Psoas muscle (tissue), 8 donors: ENCODE measurements around the gene SRSF9. TPM values are rescaled to one million over a fixed set of nuclear protein-coding genes. Genes with fewer than 3 reads are reported as not detected.
"Not testable (repeated sequence)": the region's sequence is repeated elsewhere in the genome, so short reads cannot be mapped to it uniquely, and the experiment has no call there.

ENCODE experiments used
- ATAC-seq, 4 donors: fragments of 200-7000 bp; cut with Tn5 transposase; one replicate each; pipeline ENCODE4 v1.9.1; 2020; ENCODE audit warnings: moderate library complexity in 3 of 4, mild to moderate bottlenecking in 2 of 4
- DNase-seq, 2 donors: peaks; one replicate each; pipeline ENCODE4 v3.0.0-alpha.2; 2020
- H3K27ac ChIP-seq: fragments of 200-600 bp; one replicate; pipeline ENCODE4 v1.8.0; 2022
- H3K27me3 ChIP-seq, 3 donors: fragments of 200-600 bp in 1 of 3; one replicate each; pipeline versions ENCODE4 v1.6.1 to v1.8.0; 2013 to 2022; ENCODE audit warnings: low read length in 2 of 3, mild to moderate bottlenecking in 2 of 3, moderate library complexity in 1 of 3; ENCODE audit not compliant: insufficient read depth in 3 of 3
- H3K36me3 ChIP-seq, 2 donors: fragments of 200-600 bp in 1 of 2; one replicate each; pipeline versions ENCODE4 v1.6.1 to v1.8.0; 2013 to 2022; ENCODE audit warnings: low read depth in 1 of 2, mild to moderate bottlenecking in 1 of 2, moderate library complexity in 1 of 2; ENCODE audit not compliant: insufficient read depth in 1 of 2
- H3K4me1 ChIP-seq: fragments of 200-600 bp; one replicate; pipeline ENCODE4 v1.8.0; 2022
- H3K4me3 ChIP-seq: fragments of 200-600 bp; one replicate; pipeline ENCODE4 v1.8.0; 2022; ENCODE audit warnings: mild to moderate bottlenecking
- H3K9me3 ChIP-seq: fragments of 200-600 bp; one replicate; pipeline ENCODE4 v1.8.0; 2022
- WGBS, 3 donors: extraction: QIAGEN DNeasy Blood & Tissue Kit; methylation state at CpG; one replicate each; pipeline versions ENCODE4 v1.1.6 to v1.1.7; 2013; 5-methylcytosine and 5-hydroxymethylcytosine counted together
- intact Hi-C, 2 donors: fragments of 100-400 bp; cut with DNase I; formaldehyde crosslinking; loops; one replicate each; pipeline versions ENCODE4 v1.11.0 to v1.14.2; 2022
- polyA plus RNA-seq, 3 donors: library from polyadenylated mRNA; stranded (reverse); fragments of 200-250 nt; gene quantifications; one replicate each; pipeline ENCODE4 v1.2.3, GENCODE V29; 2013
- total RNA-seq, 4 donors: library from RNA; stranded (reverse); fragmentation: NEBNext Ultra II Directional in 2 of 4; extraction: Animal tissue kit (Norgen Biotek cat#: 25700) in 2 of 4; gene quantifications; one replicate each; pipeline versions ENCODE4 v1.2.1 to v1.2.4, GENCODE V29; 2021 to 2023
- TF ChIP-seq, protein P1 (sequence below): fragments of 200-600 bp; IDR thresholded peaks from one replicate; pipeline ENCODE4 v1.8.0; 2022; ENCODE audit warnings: antibody characterized with exemption
- donor health status: healthy with polysubstance abuse.
- donor health status: DM: no; HTN: no; CAD: no; lungs with moderate emphysema.
- donor health status: Bipolar disorder and iron deficiency.
- donor health status: healthy.
- donor health status: DM: yes; HTN: yes; CAD: no.
- donor health status: DM: no; HTN: no; CAD: no.
- donor health status: DM: no; HTN: no; CAD: no.
- donor health status: DM: yes; HTN: yes; CAD: no.

SRSF9 gene
- total and polyA plus RNA-seq, 7 donors, result 24.9 to 53.8 (median 33.8) TPM

DNA sequence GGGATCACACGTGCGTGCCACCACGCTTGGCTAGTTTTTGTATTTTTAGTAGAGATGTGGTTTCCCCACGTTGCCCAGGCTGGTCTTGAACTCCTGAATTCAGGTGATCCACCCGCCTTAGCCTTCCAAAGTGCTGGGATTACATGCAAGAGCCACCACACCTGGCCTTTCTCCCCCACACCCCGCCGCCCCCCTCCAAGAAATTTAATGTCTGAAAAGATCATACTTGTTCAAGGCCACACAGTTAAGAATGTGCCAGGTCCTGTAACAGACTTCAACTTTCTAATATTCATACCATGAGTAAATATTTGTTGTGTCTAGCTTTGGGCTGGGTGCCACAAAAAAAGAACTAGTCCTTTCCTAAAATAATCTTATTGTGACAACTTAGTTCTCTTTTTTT lies 14.2 kb downstream of the SRSF9 start:
- 89 to 92% (median 91%) methylated on average over 7 of the region's 7 CpGs for WGBS, 3 donors
- H3K4me3 ChIP-seq, result no peak overlapping the region
- H3K27me3 ChIP-seq, result no peaks in the 10 kb centered on the region
- DNase-seq (no peak), ATAC-seq (no peak)
- H3K4me1 ChIP-seq, result no peaks in the 10 kb centered on the region
- H3K27ac ChIP-seq, result no peak overlapping the region
- intact Hi-C loops, result no loop called here
- H3K36me3 ChIP-seq, result peaks cover 11 to 87% of the 10 kb centered on the region in 2 donors
- TF ChIP-seq, protein P1, sequence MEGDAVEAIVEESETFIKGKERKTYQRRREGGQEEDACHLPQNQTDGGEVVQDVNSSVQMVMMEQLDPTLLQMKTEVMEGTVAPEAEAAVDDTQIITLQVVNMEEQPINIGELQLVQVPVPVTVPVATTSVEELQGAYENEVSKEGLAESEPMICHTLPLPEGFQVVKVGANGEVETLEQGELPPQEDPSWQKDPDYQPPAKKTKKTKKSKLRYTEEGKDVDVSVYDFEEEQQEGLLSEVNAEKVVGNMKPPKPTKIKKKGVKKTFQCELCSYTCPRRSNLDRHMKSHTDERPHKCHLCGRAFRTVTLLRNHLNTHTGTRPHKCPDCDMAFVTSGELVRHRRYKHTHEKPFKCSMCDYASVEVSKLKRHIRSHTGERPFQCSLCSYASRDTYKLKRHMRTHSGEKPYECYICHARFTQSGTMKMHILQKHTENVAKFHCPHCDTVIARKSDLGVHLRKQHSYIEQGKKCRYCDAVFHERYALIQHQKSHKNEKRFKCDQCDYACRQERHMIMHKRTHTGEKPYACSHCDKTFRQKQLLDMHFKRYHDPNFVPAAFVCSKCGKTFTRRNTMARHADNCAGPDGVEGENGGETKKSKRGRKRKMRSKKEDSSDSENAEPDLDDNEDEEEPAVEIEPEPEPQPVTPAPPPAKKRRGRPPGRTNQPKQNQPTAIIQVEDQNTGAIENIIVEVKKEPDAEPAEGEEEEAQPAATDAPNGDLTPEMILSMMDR, result no peak
- H3K9me3 ChIP-seq, result no peaks in the 10 kb centered on the region

DNA sequence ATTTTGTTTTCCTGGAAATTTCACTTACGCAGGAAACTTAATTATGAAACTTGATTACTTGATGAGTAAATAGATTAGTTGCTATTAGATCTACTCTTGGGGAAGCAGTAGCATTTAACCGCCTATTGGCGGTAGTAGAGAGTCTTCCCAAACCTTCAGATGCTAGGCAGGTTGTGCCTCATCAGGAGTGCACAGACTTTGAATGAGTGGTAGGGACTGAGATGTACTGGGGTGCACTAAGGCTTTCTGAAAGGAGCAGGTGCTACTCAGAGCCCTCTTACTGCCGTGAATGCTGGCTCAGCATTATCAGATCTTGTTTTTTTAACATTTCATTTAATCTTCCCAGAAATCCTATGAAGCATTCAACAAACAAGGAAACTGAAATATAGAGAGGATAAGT lies 15.6 kb downstream of the SRSF9 start:
- H3K4me3 ChIP-seq, result no peak overlapping the region
- H3K9me3 ChIP-seq, result no peaks in the 10 kb centered on the region
- no peak for DNase-seq
- no peak overlapping the region for H3K27ac ChIP-seq
- H3K36me3 ChIP-seq, result peaks cover 7 to 87% of the 10 kb centered on the region in 2 donors
- H3K4me1 ChIP-seq, result no peaks in the 10 kb centered on the region
- H3K27me3 ChIP-seq, result no peaks in the 10 kb centered on the region
- TF ChIP-seq, protein P1, result peak; percentile 53
- intact Hi-C loops, result no loop called here
- ATAC-seq, result peak in 2 of 4 donors; percentile 64 to 68
- WGBS, 3 donors, result 73 to 80% (median 79%) methylated on average over 4 of the region's 4 CpGs

DNA sequence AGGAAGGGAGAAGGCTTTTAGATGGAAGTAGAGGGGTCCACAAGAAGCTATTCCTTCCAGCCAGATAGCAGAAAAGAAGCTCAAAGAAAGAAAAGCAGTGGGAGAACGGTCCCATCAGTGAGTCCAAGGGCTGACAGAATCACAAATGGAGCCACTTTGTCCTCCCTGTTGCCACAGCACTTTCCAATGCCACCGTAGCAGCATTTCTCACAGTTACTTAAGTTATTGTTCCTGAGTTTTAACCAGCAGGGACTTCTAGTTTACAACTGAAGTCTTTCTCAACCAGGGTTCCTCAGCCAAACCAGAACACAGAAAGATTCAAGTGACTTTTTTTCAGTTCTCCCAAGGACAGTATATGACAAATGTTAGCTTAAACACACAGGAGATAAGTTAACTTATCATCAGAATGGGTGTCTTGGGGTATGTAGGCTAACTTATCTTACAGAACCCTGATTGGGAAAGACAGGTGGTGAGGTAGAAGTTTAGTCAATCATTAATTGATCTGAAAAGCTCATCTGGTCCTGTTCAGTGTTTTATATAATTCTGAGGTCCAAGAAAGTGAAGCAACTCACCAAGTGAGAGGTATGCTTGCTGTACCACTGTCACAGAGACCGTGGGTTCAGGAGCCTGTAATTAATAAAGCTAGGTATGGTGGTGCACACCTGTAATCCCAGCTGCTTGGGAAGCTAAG lies 16.3 kb downstream of the SRSF9 start:
- TF ChIP-seq, protein P1, result no peak
- no peaks in the 10 kb centered on the region for H3K27me3 ChIP-seq
- intact Hi-C loops, result no loop called here
- WGBS, 3 donors, result 90 to 93% (median 93%) methylated on average over 3 of the region's 3 CpGs
- H3K27ac ChIP-seq, result no peak overlapping the region
- H3K4me3 ChIP-seq, result no peak overlapping the region
- ATAC-seq, result no peak
- DNase-seq, result no peak
- H3K4me1 ChIP-seq, result no peaks in the 10 kb centered on the region
- no peaks in the 10 kb centered on the region for H3K9me3 ChIP-seq
- H3K36me3 ChIP-seq, result peaks cover 4 to 87% of the 10 kb centered on the region in 2 donors

DNA sequence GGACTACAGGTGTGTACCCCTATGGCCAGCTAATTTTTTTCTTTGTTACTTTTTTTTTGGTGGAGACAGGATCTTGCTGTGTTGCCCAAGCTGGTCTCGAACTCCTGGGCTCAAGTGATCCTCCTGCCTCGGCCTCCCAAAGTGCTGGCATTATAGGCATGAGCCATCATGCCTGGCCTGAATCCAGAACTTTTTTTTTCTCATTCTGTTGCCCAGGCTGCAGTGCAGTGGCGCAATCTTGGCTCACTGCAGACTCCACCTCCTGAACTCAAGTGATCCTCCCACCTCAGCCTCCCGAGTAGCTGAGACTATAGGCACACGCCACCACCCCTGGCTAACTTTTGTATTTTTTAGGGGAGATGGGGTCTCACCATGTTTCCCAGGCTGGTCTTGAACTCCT lies 17.0 kb downstream of the SRSF9 start:
- H3K9me3 ChIP-seq, H3K27me3 ChIP-seq, H3K4me1 ChIP-seq, H3K4me3 ChIP-seq, ATAC-seq, H3K27ac ChIP-seq, DNase-seq, intact Hi-C loops: not testable (repeated sequence)
- WGBS, 3 donors, result 81 to 90% (median 87%) methylated on average over 5 of the region's 5 CpGs
- H3K36me3 ChIP-seq, result peaks cover 4 to 85% of the 10 kb centered on the region in 2 donors

DNA sequence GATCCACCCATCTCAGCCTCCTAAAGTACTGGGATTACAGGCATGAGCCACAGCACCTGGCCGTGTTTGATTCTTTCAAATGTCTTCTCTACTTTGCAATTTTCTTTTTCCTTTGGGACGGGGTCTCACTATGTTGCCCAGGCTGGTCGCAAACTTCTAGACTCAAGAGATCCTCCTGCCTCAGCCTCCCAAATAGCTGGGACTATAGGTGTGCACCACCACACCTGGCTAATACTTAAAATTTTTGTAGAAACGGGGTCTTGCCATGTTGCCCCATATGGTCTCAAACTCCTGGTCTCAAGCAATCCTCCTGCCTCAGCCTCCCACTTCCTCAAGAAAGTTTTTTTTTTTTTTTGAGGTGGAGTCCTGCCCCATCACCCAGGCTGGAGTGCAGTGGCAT lies 21.6 kb downstream of the SRSF9 start:
- intact Hi-C loops, result loop anchor here in 1 of 2 donors (10.0 kb wide), 1 partner anchor 237 kb away; the partner anchor contains the start of gene MLEC
- DNase-seq (no peak), ATAC-seq (no peak)
- Histone ChIP-seq H3K9me3 (no peaks in the 10 kb centered on the region), H3K36me3 (peaks cover 2 to 64% of the 10 kb centered on the region in 2 donors), H3K27me3 (no peaks in the 10 kb centered on the region), H3K27ac (no peak overlapping the region), H3K4me3 (peak overlapping the region; percentile 95), H3K4me1 (peaks cover 21% of the 10 kb centered on the region)
- 93 to 95% (median 95%) methylated on average over 4 of the region's 4 CpGs for WGBS, 3 donors
- TF ChIP-seq, protein P1, result no peak

DNA sequence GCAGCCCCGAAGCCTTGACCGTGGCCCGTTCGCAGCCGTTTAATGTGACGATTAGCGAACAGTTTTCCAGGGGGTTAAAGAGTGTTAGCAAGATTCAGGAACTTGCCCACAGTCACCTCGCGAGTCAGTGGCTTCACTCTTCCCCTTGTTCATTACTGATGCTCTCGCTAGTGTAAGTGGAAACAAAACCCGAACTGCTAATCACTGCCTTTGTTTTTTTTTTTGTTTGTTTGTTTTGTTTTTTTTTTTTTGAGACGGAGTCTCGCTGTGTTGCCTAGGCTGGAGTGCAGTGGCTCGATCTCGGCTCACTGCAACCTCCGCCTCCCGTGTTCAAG lies 22.7 kb downstream of the SRSF9 start:
- not testable (repeated sequence) for H3K9me3 ChIP-seq, DNase-seq, H3K27me3 ChIP-seq, ATAC-seq
- Histone ChIP-seq H3K27ac (peak overlapping the region; percentile 89), H3K36me3 (peaks cover 2 to 62% of the 10 kb centered on the region in 2 donors), H3K4me3 (peak overlapping the region; percentile 95), H3K4me1 (peaks cover 21% of the 10 kb centered on the region)
- WGBS, 3 donors, result 6 to 8% (median 7%) methylated on average over 17 of the region's 17 CpGs
- intact Hi-C loops, result loop anchor here in 1 of 2 donors (10.0 kb wide), 1 partner anchor 238 kb away; the partner anchor contains the start of gene MLEC
